GM19099 (cell line): ENCODE data around the gene ABCA1.

Experiments
- POLR2A ChIP-seq: IDR thresholded peaks from 3 replicates; pipeline ENCODE4 v1.6.1; 2011; ENCODE audit warnings: low read depth; ENCODE audit not compliant: insufficient read length; ENCODE audit errors: extremely low read depth

ABCA1 gene

GRCh38 chr9:104927912-104928740 lies at the start of gene ABCA1:
Gene ABCA1, minus strand, starts transcription at chr9:104928155. Its CDS starts 24,476 bp downstream, at chr9:104903679.
- peak; percentile 19 for TF ChIP-seq POLR2A

GRCh38 chr9:104977580-104977979 lies 49.6 kb upstream of the ABCA1 start:
- TF ChIP-seq POLR2A: no peak

GRCh38 chr9:104977168-104977567 lies 49.2 kb upstream of the ABCA1 start:
- no peak for TF ChIP-seq POLR2A

GRCh38 chr9:104974053-104974962 lies 46.4 kb upstream of the ABCA1 start:
- TF ChIP-seq POLR2A: no peak

GRCh38 chr9:104972242-104972866 lies 44.4 kb upstream of the ABCA1 start:
- no peak for TF ChIP-seq POLR2A

- TF ChIP-seq POLR2A: no peak
Measured at GRCh38 chr9:104971511-104971910, 43.6 kb upstream of the ABCA1 start.

GRCh38 chr9:104970271-104970987 lies 42.5 kb upstream of the ABCA1 start:
- TF ChIP-seq POLR2A: no peak

- TF ChIP-seq POLR2A: no peak
Measured at GRCh38 chr9:104969116-104969515, 41.2 kb upstream of the ABCA1 start.

GRCh38 chr9:104968025-104968982 lies 40.3 kb upstream of the ABCA1 start:
- no peak for TF ChIP-seq POLR2A

- TF ChIP-seq POLR2A: no peak
Measured at GRCh38 chr9:104963076-104963475, 35.1 kb upstream of the ABCA1 start.

- TF ChIP-seq POLR2A: no peak
Measured at GRCh38 chr9:104961701-104962359, 33.9 kb upstream of the ABCA1 start.

GRCh38 chr9:104961238-104961637 lies 33.3 kb upstream of the ABCA1 start:
- no peak for TF ChIP-seq POLR2A

- TF ChIP-seq POLR2A: no peak
Measured at GRCh38 chr9:104960662-104961061, 32.7 kb upstream of the ABCA1 start.
